Left hindlimb (tissue), 1 donor: ENCODE measurements around the gene SARDH.
"Not testable (repeated sequence)": the region's sequence is repeated elsewhere in the genome, so short reads cannot be mapped to it uniquely, and the experiment has no call there.

ENCODE experiments used
- DNase-seq: peaks from one replicate; pipeline ENCODE4 v3.0.0-alpha.2; 2018

The SARDH gene

DNA sequence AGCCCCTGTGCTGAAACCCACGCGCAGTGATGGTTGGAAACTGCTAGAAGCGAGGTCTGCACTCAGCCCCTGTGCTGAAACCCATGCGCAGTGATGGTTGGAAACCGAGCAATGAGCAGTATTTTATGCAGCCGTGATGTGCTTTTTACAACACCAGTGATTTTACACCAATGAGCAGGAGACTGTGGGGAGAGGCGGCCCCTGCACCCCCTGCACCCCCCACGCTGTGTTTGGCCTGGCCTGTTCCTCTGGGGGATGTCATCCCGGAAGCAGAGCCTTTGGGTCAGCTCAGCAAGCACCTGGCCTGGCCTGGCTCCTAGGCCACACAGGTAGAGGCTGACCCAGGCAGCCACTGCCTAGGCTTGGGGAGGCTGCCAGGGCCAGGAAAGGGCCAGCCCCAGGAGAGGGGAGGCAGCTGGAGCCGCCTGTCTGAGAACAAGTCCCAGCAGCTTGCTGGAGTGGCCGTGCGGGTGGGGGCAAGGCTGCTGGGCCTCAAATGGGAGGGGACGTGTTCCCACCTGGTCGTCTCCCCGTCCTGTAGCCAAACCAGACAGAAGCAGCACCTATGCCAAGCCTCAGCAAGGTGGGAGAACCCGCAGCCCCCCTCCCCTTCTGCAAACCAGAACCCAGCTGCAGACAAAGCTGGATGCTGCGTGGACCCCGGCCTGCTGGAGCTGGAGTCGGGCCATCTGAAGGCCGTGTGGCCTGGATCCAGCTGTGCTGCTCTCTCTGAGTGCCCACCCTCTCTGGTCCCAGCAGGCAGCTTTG, 55.1 kb downstream of the SARDH start:
- peak; percentile 72 for DNase-seq

DNA sequence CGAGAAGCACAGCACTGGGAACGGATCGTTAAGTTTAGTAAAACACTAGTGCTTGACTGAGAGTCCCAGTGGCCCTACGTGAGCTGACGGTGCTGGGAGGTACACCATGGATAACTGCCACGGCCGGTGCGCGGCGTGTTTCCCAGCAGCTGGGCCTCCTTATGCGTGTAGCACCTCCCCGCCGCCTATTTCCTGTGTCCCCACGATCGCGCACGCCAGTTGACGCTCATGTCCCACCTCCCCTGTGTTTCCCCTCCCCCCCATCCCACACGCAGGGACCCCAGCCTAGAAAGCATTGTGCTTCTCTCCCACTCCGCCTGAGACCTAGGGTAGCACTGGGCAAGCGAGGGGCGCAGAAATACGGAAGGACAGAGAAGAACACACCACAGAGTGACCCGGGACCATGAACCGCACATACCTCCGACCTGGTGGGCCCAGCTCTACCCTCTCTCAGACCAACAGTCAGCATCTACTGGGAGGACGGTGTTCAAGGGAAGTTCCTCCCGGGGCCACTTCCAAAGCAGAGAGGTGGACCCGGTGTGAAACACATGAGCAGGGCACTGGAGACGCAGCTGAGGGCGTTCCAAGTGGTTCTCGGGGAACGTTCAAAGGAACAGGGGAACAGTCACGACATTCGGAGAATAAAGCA, 56.4 kb downstream of the SARDH start:
- no peak for DNase-seq

DNA sequence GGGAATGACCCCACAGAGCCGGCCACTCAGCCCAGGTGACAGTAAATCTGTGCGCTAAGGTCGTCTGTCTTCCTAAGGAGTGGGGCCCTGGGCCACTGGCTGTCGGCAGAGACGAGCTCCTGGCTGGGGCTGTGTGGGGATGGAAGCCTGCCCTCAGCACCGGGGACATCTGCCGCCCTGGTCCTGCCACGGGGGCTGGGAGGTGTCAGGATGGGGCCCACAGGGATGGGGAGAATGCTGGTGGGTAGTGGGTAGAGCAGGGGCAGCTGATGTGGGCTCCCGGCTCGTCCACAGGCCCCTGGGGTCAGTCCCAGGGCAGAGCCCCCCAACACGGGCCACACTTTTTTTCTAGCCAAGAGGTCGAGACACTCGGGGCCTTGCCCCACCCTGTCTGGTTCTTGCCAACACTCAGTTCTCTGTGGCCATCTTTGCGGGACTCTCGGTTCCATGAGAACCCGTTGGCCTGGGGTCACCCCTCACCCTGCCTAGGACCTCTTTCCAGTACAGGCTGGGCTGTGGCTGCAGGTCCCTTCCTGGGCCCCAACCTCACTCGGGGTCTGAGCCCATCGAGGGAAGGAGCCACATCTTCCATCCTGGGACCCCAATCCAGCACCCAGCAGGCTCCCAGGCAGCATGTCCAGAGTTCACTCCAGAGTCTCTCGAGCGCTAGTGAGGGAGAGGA, 57.0 kb downstream of the SARDH start:
- no peak for DNase-seq

DNA sequence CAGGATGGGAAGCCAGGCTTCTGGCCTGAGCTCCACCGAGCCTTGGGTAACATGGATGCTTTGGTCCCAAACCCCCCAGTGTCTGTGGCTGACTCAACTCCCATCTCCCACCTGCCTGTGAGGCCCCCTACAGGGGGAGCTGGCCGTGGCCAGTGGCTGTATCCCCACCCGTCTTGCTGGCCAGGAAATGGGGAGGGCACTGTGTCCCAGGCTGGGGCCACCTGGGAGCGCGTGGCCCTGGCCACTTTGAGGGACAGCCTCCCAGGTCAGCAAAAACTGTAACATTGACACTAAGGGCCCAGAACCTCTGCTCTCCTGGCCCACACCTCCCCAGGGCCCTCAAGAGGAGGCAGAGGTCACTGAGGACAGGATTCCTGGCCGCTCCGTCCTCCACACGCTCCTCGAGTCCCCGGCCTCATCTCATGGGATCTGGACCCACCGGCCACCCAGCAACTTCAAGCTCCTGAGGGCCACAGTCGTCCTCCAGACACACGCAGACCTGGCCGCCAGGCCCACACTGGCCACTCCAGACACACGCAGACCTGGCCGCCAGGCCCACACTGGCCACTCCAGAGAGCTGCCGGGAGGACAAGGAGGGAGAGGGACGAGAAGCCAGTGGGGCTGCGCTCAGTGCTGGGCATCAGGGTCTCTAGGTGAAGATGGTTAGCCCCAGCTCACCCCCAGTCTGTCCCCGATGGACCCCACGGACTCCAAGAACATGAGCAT, 57.7 kb downstream of the SARDH start:
- no peak for DNase-seq

DNA sequence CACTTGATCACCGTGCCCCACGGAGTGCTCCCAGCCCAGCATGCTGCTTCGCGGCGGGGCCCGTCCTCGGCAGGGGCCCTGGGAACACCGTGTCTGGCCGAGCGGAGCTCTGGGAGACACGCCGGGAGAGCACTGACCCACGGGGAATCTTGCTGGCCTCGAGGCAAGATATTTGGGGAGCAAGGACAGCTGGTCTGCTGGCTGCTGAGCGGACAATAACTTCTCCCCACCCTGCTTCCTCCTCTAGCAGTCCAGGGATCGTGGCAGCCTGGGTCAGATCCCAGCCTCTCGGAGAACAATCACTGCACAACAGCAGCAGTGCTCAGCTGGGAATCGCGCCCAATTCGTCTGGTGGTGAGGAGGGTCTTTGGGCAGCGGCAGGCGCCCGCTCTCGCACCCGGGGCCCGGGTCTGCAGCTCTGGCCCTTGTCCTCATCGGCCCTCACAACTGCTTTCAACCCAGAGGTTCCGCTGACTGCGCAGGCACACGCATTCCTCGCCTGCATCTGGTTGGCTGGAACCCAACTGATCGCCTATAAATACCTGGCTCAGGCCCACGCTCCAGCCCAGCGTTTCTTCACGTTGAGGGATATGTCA, 58.6 kb downstream of the SARDH start:
- DNase-seq, result no peak

DNA sequence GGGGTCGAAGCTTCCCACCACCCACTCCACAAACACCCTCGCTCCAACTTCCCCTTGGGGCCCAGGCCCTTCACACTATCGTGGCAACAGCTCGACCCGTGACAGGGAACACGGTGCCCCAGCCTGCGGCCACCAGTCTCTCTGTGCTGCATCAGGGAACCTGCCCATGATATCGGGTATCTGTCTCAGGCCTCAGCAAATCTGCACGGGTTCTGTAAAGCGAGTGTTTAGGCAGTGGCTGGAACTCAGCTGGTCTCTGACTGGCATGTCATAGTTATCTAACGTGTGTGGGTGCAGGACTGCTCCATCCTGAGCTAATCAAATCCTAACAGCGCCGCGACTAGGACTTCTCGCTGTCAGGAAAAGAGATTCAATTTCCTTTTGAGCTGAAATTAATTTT, 59.1 kb downstream of the SARDH start:
- no peak for DNase-seq

DNA sequence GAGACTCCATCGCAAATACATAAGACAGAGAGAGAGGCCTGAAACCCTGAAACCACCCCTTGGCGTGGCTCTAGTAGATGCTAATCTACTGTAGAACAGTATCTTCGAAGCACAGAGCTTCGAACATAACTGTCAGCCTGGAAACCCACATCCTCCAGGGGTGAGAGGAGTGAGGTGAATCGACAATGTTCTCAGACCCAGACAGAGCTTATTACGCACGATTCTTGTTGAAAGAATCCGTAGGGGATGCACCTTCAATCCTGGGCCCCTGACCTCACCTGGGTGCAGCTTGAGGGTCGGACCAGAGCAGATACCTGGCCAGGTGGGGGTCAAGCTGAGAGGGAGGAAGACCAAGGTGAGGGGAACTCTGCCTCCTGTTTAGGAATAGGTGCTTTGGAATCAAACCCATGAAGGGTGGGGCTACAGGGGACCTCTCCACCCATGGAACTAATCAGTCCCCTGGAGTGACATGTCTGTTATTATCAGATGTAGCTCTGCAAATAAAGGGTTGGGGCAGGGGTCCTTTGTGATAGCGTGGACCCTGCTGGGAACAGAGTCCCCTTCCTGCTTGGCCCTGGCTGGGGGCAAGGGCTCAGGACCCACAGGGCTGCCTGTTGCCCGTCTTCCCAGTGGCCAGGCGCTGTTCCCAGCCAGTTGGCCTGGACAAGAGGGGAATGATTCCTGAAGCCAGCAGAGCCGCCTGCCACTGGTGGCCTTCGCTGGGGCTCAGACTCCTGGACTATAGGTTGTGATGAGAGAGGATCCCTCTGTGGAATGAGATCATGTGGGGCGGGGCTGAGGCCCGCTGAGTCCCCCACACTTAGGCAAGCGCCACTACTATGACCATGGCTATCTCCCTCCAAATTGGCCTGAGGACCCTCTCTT, 60.8 kb downstream of the SARDH start:
- no peak for DNase-seq

DNA sequence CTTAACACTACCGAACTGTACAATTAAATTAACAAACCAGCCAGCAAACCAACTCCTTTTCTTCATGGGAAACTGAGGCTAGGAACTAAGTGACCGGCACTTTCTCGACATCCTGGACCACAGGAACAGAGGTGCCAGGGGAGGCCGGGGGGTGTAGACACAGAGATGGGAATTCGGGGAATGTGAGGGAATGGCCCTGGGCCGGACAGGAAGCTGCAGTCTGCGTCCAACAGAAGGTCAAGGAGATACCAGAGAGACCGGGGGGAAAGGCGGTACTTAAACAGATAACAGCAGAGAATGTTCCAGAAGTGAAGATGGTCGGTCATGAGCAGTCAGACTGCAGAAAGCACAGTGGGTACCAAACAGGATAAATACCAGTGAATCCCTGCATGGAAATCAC, 61.7 kb downstream of the SARDH start:
- no peak for DNase-seq

DNA sequence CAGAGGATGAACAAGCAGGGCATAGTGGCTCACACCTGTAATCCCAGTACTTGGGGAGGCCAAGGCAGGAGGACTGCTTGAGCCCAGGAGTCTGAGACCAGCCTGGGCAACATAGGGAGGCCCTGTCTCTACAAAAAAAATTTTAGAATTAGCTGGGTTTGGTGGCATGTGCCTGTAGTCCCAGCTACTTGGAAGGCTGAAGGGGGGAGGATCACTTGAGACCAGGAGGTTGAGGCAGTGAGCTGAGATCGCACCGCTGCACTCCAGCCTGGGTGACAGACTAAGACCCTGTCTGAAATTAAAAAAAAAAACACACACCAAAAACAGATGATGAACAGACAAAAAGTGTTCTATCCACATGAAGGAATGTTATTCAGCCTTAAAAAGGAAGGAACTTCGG, 62.4 kb downstream of the SARDH start:
- DNase-seq, result not testable (repeated sequence)

DNA sequence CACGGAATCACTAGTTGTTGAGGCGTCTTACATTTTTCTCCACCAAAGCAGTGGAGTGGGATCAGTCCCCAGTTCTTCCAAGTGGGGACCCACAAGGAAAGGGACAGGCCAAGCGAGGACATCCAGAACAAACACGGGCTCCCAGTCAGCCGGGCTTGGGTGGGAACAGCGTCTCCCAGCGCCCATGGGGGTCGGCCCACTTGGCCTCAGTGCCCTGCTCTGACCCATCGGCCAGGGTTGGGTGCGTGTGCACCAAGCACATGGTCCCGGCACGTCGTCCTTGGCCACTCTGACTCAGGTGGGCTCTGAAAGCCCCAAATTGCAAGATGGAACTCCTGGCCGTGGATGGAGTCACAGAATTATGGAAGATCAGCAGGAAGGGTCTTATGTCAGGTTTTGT, 64.1 kb downstream of the SARDH start:
- DNase-seq, result no peak

DNA sequence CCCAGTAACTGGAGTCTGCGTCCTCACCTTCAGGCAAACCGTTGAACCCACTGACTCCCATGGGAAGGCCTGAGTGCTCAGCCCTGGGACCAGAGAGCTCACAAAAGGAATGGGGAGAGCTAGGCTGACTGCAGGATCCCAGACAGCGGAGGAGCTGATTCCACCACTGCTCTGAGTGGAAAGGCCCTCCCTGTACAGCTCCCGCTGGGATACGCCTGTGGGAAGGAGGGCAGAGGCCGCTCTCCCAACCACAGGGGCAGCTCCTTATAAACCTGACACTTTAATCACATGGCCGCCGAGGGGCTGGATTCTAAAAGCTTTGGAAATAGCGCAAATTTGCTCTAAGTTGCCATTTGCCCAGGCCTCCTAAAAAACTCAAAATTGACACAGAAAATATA, 64.9 kb downstream of the SARDH start:
- DNase-seq, result peak; percentile 75

DNA sequence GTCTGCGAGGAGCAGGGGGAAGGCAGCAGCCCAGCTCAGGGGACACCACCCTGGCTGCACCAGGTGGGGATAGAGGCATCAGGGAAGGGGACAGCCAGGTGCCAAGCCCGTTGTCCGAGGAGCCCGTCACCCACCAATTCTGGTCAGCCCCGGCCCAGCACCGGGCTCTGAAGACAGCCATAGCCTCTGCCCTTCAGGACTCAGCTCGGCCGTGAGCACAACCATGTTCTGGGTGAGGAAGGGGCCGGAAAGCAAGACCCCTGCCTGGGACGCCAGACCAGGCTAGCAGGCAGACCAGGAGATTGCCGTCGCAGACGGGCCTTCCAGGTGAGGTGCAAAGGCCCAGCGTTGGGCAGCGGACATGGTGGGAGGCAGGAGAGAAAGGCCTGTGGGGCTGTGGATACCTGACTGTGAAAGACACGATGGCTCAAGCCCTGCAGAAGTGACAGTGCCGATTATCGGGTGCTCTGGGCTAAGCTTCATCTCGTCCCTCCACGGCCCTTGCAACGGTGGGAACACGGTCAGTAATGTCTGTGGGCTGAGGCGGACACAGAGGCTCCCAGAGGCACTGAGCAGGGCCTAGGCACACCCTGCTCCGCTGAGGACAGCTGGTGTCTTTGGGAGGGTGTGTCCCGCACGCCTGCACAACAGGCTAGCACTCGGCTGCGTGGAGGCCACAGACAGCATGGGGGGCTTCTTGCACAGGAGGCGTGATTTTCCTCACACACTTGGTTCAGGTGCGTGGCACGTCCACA, 65.5 kb downstream of the SARDH start:
- DNase-seq, result no peak

DNA sequence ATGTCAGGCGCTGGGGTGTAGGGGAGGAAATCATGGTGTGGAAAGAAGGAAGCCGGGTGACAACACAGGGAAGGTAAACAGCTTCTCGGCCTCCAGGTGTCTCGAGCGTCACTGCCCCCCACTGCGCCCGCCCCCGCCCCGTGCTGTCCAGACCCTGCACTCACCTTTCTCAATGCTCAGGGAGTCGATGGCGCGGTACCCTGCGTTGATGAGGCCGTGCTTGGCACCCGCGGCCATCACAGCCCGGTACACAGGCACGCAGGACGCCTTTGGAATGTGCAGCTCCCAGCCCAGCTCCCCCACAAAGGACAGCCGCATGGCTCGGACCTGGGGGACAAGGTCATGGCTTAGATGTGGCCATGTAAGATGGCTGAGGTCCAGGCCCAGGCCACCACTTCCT, 66.8 kb downstream of the SARDH start:
- no peak for DNase-seq

DNA sequence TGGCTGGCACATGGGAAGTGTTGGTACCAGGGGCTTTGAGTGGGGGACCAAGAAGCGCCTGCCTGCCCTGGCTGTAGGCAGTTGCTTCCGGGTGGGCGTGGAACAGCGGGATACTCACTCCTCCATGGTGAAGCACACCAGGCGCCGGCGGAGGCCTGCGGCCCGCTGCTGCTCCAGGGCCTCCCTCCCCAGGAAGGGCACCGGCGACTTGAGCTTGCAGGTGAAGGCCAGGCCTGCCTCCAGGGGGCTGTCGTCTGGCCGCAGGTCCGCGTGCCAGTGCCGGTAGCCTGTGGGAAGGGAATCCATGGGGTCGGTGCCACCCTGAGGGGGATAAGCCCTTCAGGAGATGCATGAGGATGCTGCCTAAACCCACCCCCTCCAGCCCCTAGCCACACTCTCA, 67.7 kb downstream of the SARDH start:
- no peak for DNase-seq

DNA sequence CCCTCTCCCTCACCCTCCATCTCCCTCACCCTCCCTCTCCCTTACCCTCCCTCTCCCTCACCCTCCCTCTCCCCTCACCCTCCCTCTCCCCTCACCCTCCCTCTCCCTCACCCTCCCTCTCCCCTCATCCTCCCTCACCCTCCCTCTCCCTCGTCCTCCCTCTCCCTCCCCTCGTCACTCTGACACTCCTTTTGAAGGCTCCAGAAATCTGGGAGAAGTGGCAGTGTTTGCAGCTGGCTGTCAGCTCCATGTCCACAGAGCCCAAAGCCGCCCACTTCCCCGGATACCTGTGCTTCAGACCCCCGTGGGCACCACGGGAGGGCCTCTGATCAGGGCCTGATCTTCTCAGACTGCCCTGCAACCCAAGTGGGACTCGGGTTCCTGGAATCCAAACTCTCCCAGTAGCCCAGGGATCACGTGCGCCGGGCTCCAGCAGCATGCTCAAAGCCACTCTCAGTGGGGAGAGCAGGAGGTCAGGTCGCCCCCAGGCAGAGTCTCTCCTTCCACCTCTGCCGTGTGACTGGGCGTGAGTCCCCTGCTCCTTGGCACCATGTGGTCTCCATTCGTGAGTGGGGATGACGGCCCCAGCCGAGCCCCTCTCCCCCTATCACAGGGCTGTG, 68.9 kb downstream of the SARDH start:
- DNase-seq, result no peak

DNA sequence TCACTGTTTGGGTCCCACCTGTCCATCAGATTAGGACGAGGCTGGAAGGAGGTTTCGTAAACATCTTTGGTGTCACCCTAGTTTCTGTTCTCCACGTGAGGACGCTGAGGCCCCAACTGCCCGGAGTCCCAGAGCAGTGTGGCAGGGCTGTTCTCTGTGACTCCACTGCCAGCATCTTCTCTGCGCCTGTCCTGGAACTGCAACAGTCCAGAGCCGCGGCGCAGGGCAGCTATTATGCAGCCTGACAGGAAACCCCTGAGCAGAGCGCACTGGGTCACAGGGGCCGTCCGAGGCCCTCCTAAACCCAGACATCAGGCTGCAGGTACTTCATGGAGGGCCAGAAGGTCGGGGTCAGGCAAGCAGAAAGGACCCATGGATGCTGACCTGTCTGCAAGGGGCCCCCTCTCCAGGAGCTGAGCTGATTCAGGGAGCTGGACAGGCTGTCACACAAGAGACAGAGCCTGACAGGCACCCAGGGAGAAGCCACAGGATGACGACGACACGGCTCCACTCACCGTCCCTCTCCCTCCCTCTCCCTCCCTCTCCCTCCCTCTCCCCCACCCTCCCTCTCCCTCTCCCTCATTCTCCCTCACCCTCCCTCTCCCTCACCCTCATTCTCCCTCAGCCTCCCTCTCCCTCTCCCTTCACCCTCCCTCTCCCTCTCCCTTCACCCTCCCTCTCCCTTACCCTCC, 70.2 kb downstream of the SARDH start:
- no peak for DNase-seq

DNA sequence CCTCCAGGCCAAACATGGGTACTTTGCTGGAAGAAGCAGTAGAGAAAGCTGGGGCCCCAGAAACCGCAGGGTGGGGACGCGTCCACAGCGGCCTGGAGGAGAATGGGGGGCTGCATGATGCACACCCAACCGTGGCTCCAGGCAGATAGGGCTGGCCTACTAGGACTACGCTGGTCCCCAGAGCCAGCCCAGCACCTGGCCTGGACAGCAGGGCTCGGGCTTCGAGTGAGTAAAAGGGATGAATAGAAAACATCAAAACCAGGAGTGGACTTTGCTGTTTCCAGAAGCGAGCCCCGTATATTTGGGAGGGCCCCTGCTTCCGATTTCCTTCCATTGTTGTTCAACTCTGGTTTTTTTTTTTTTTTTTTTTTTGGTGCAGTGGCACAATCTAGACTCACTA, 71.3 kb downstream of the SARDH start:
- no peak for DNase-seq

DNA sequence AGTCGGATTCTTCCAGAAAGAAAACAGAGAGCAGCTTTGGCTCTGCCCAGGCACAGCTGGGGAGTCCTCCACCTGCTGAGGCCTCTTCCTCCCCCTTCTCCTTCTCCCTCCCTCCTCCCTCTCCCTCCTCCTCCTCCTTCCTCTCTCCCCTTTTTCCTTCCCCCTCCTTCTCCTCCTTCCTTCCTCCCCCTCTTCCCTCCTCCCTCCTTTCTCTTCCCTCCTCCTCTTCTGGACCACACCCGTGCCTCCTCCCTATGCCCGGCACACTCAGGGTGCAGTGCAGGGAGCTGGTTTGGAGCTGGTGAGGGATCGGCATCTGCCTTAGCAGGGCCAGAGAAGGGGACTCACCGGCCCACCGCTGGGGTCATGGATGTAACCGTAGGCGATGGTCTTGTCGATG, 71.8 kb downstream of the SARDH start:
- DNase-seq, result no peak

DNA sequence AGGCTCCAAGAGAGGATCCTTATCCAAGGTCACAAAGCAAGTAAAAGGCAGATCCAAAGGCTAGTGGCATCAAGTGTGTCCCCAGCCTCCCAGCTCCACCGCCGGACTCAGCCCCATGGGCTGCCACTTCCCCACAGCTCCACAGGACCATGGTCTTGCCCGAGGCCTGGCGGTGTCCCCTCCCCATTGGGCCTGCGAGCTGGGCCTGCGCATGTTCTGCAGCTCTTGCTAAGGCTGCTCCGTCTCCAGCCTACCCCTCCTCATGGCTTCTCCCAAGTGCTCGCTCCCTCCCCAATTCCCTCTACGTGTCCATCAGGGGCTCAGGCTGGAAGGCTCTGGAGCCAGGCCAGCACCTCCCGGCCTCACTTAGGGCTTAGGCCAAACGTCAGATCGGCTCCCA, 72.6 kb downstream of the SARDH start:
- no peak for DNase-seq

DNA sequence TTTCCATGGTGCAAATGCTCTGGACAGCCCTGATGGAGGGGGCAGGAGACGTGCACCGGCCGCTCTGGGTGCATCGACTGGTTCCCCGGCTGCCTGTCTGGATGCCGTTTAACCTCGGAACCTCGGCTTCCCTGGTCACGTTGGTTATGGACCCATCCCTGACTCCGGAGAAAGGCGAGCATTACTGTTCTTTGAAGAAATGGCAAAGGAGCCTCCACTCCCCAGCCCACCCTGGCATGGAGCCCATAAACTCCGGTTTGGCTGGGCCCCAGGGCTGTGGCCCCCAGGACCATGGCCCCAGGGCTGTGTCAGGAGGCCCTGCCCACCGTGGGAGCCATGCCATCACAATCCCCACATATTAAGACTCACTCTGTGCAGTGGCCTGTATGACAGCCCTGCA, 73.1 kb downstream of the SARDH start:
- DNase-seq, result no peak
